ENCODE measurements around the gene NDUFC2.
"Not testable (repeated sequence)": the region's sequence is repeated elsewhere in the genome, so short reads cannot be mapped to it uniquely, and the experiment has no call there.

DNA sequence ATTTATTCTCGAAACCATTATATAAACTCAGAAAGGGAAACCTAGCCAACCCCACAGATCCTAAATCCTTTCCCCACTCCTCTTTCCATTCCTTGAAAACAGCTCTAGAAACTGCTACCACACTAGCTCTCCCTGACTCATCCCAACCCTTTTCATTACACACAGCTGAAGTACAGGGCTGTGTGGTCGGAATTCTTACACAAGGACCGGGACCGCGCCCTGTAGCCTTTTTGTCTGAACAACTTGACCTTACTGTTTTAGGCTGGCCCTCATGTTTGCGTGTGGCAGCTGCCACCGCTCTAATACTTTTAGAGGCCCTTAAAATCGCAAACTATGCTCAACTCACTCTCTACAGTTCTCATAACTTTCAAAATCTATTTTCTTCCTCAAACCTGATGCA lies 4.8 kb upstream of the NDUFC2 start:
- TF ChIP-seq, protein P1, sequence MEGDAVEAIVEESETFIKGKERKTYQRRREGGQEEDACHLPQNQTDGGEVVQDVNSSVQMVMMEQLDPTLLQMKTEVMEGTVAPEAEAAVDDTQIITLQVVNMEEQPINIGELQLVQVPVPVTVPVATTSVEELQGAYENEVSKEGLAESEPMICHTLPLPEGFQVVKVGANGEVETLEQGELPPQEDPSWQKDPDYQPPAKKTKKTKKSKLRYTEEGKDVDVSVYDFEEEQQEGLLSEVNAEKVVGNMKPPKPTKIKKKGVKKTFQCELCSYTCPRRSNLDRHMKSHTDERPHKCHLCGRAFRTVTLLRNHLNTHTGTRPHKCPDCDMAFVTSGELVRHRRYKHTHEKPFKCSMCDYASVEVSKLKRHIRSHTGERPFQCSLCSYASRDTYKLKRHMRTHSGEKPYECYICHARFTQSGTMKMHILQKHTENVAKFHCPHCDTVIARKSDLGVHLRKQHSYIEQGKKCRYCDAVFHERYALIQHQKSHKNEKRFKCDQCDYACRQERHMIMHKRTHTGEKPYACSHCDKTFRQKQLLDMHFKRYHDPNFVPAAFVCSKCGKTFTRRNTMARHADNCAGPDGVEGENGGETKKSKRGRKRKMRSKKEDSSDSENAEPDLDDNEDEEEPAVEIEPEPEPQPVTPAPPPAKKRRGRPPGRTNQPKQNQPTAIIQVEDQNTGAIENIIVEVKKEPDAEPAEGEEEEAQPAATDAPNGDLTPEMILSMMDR (IDR thresholded peaks at IDR 0.05) = not testable (repeated sequence)
- TF ChIP-seq ZFX (IDR thresholded peaks at IDR 0.05; ENCODE audit: borderline replicate concordance) = not testable (repeated sequence)
